ENCODE data around the gene SMIM29.
"Not testable (repeated sequence)": the region's sequence is repeated elsewhere in the genome, so short reads cannot be mapped to it uniquely, and the experiment has no call there.

The SMIM29 gene

GRCh38 chr6:34269658-34270341, 21.0 kb upstream of the SMIM29 start:
- in situ Hi-C loops (cut with MboI; ENCODE audit: low sequenced_read_pairs) = not testable (repeated sequence)

GRCh38 chr6:34269132-34269531, 20.3 kb upstream of the SMIM29 start:
- in situ Hi-C loops (cut with MboI; ENCODE audit: low sequenced_read_pairs) = not testable (repeated sequence)

- in situ Hi-C loops (cut with MboI; ENCODE audit: low sequenced_read_pairs) = no loop called here
These were observed 18.9 kb upstream of the SMIM29 start for GRCh38 chr6:34267746-34268145.

GRCh38 chr6:34263484-34263883, 14.7 kb upstream of the SMIM29 start:
- in situ Hi-C loops (cut with MboI; ENCODE audit: low sequenced_read_pairs) = not testable (repeated sequence)

- in situ Hi-C loops (cut with MboI; ENCODE audit: low sequenced_read_pairs) = no loop called here
These were observed 11.9 kb upstream of the SMIM29 start for GRCh38 chr6:34260576-34261267.

GRCh38 chr6:34259529-34260069, 10.8 kb upstream of the SMIM29 start:
- in situ Hi-C loops (cut with MboI; ENCODE audit: low sequenced_read_pairs) = no loop called here

GRCh38 chr6:34252395-34252794, 3.6 kb upstream of the SMIM29 start:
- in situ Hi-C loops (cut with MboI; ENCODE audit: low sequenced_read_pairs) = not testable (repeated sequence)

GRCh38 chr6:34249469-34250261, 859 bp upstream of the SMIM29 start:
- in situ Hi-C loops (cut with MboI; ENCODE audit: low sequenced_read_pairs) = no loop called here

GRCh38 chr6:34248198-34248726, 544 bp downstream of the SMIM29 start:
- in situ Hi-C loops (cut with MboI; ENCODE audit: low sequenced_read_pairs) = no loop called here

- in situ Hi-C loops (cut with MboI; ENCODE audit: low sequenced_read_pairs) = no loop called here
These were observed 1.2 kb downstream of the SMIM29 start for GRCh38 chr6:34247481-34248197.

GRCh38 chr6:34246563-34247391, 2.0 kb downstream of the SMIM29 start:
- in situ Hi-C loops (cut with MboI; ENCODE audit: low sequenced_read_pairs) = no loop called here

- in situ Hi-C loops (cut with MboI; ENCODE audit: low sequenced_read_pairs) = no loop called here
These were observed 2.6 kb downstream of the SMIM29 start for GRCh38 chr6:34246249-34246562.

- in situ Hi-C loops (cut with MboI; ENCODE audit: low sequenced_read_pairs) = not testable (repeated sequence)
These were observed 3.1 kb downstream of the SMIM29 start for GRCh38 chr6:34245761-34246140.

- in situ Hi-C loops (cut with MboI; ENCODE audit: low sequenced_read_pairs) = not testable (repeated sequence)
These were observed 3.6 kb downstream of the SMIM29 start for GRCh38 chr6:34245032-34245760.

- in situ Hi-C loops (cut with MboI; ENCODE audit: low sequenced_read_pairs) = no loop called here
These were observed 4.6 kb downstream of the SMIM29 start for GRCh38 chr6:34243901-34244884.

- in situ Hi-C loops (cut with MboI; ENCODE audit: low sequenced_read_pairs) = no loop called here
These were observed 5.6 kb downstream of the SMIM29 start for GRCh38 chr6:34243131-34243771.

GRCh38 chr6:34242252-34243130, 6.3 kb downstream of the SMIM29 start:
- in situ Hi-C loops (cut with MboI; ENCODE audit: low sequenced_read_pairs) = no loop called here

All from hTERT RPE-1 (cell line).